Esophagus squamous epithelium (tissue), 5 donors: ENCODE results near the gene CAMK1D. TPM values are rescaled to one million over a fixed set of nuclear protein-coding genes. Genes with fewer than 3 reads are reported as not detected.

Source experiments
- DNase-seq: peaks from one replicate; lab custom pipeline; 2025; lab: John Stamatoyannopoulos, UW
- H3K27ac ChIP-seq, 4 donors: fragments of 200-600 bp; sonication (generic); one replicate each; pipeline ENCODE4 v1.5.1; 2016 to 2019; ENCODE audit warnings: mild to moderate bottlenecking in 1 of 4
- H3K27me3 ChIP-seq, 4 donors: fragments of 200-600 bp; sonication (generic); 1 replicate in 3 of 4; 2 replicates in 1 of 4; pipeline versions ENCODE4 v1.5.1 to v1.6.0; 2017 to 2021; ENCODE audit warnings: antibody characterized with exemption in 1 of 4
- H3K36me3 ChIP-seq, 3 donors: fragments of 200-600 bp; sonication (generic); one replicate each; pipeline ENCODE4 v1.5.1; 2016 to 2019
- H3K4me1 ChIP-seq, 3 donors: fragments of 200-600 bp; sonication (generic); one replicate each; pipeline ENCODE4 v1.5.1; 2017 to 2019
- H3K4me3 ChIP-seq, 4 donors: fragments of 200-600 bp; sonication (generic); 1 replicate in 3 of 4; 2 replicates in 1 of 4; pipeline ENCODE4 v1.5.1; 2016 to 2019; ENCODE audit warnings: mild to moderate bottlenecking in 2 of 4, moderate library complexity in 1 of 4
- H3K9me3 ChIP-seq, 3 donors: fragments of 200-600 bp; sonication (generic); one replicate each; pipeline ENCODE4 v1.5.1; 2016 to 2019
- POLR2A ChIP-seq, 4 donors: fragments of 450-650 bp; IDR thresholded peaks; one replicate each; pipeline ENCODE4 v1.6.1; 2017; ENCODE audit warnings: antibody characterized with exemption in 4 of 4, mild to moderate bottlenecking in 4 of 4, moderate library complexity in 3 of 4
- WGBS, 2 donors: methylation state at CpG; one replicate each; pipeline ENCODE4 v1.1.5; 2018; 5-methylcytosine and 5-hydroxymethylcytosine counted together
- intact Hi-C: fragments of 100-400 bp; cut with DNase I; formaldehyde crosslinking; loops from one replicate; pipeline ENCODE4 v1.15.0; 2022
- total RNA-seq, 4 donors: library from RNA; depleted of rRNA; stranded (reverse); fragments of >200 nt; gene quantifications; one replicate each; pipeline ENCODE4 v1.1.0, GENCODE V29; 2016
- TF ChIP-seq, protein P1 (sequence below), 6 experiments: fragments of 450-650 bp in 4 of 6; fragments of 200-600 bp in 2 of 6; sonication (generic) in 2 of 6; IDR thresholded peaks; one replicate each; pipeline ENCODE4 v1.5.1; 2016 to 2019; ENCODE audit warnings: antibody characterized with exemption in 6 of 6, mild to moderate bottlenecking in 4 of 6, moderate library complexity in 4 of 6
- donor health status: DM: yes; HTN: yes; CAD: no.

The CAMK1D gene
- total RNA-seq, 4 donors from 2014 or later, result 3.8 to 11.8 (median 9.9) TPM

DNA sequence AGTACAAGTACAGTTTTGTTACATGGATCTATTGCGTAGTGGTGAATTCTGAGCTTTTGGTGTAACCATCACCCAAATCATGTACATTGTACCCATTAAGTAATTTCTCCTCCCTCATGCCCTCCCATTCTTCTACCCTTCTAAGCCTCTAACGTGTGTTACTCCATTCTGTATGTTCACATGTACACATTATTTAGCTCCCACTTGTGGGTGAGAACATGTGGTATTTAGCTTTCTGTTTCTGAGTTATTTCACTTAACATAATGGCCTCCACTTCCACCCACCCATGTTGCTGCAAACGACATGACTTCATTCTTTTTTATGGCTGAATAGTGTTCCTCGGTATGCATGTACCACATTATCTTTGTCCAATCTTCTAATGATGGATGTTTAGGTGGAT lies 251.3 kb downstream of the CAMK1D start:
- Histone ChIP-seq H3K27me3 (no peaks in the 10 kb centered on the region), H3K4me1 (peaks cover 7 to 16% (median 8%) of the 10 kb centered on the region in 3 donors), H3K27ac (no peak overlapping the region), H3K9me3 (peaks cover 0 to 7% (median 0%) of the 10 kb centered on the region in 3 donors), H3K36me3 (no peaks in the 10 kb centered on the region), H3K4me3 (no peak overlapping the region)
- intact Hi-C loops, result no loop called here
- WGBS, 2 donors, result 74 to 83% methylated on average over 4 of the region's 4 CpGs
- no peak for DNase-seq
- TF ChIP-seq, protein P1, sequence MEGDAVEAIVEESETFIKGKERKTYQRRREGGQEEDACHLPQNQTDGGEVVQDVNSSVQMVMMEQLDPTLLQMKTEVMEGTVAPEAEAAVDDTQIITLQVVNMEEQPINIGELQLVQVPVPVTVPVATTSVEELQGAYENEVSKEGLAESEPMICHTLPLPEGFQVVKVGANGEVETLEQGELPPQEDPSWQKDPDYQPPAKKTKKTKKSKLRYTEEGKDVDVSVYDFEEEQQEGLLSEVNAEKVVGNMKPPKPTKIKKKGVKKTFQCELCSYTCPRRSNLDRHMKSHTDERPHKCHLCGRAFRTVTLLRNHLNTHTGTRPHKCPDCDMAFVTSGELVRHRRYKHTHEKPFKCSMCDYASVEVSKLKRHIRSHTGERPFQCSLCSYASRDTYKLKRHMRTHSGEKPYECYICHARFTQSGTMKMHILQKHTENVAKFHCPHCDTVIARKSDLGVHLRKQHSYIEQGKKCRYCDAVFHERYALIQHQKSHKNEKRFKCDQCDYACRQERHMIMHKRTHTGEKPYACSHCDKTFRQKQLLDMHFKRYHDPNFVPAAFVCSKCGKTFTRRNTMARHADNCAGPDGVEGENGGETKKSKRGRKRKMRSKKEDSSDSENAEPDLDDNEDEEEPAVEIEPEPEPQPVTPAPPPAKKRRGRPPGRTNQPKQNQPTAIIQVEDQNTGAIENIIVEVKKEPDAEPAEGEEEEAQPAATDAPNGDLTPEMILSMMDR (IDR thresholded peaks at IDR 0.05), result no peak
- TF ChIP-seq POLR2A (IDR thresholded peaks at IDR 0.05), result no peak

GRCh38 chr10:12602521-12602920 lies 253.2 kb downstream of the CAMK1D start:
- WGBS, 2 donors, result 81 to 82% methylated on average over 7 of the region's 7 CpGs
- Histone ChIP-seq H3K36me3 (no peaks in the 10 kb centered on the region), H3K9me3 (no peaks in the 10 kb centered on the region), H3K4me1 (peaks cover 13 to 29% (median 16%) of the 10 kb centered on the region in 3 donors), H3K27me3 (no peaks in the 10 kb centered on the region), H3K27ac (peak overlapping the region in 1 of 4 donors; percentile 53), H3K4me3 (no peak overlapping the region)
- intact Hi-C loops, result no loop called here
- DNase-seq, result no peak
- TF ChIP-seq POLR2A (IDR thresholded peaks at IDR 0.05), result no peak
- TF ChIP-seq, protein P1 (IDR thresholded peaks at IDR 0.05), result no peak

DNA sequence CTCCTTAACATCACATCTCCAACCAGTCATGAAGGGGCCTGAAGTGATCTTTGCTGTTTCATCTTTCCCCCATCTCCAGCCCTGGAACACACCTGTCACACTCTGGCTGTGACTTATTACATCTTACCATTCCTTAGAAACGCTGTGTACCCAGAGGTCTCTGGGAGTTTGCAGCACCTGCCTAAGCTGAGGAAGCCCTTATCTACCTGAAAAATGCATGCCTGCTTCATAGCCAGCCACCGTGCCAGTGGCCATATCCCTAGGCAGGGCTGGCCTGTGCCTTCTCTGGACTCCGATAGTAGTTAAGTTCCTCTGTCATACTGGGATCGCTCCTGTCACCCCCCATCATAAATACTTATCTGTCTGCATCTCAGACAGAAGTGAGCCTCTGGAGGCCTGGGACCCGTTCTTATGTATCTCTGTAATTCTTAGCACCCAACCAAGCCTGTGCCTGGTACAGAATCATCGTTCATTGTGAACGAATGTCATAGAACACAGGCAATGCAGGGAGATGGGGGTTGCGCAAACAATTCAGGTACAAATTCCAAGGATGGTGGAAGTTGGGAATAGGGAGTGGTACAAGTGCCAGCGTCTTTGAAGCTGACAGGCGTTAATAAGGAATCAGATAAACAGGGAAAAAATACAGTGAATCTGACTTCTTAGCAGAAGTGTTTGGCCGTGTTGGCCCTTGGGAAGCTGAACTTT lies 254.6 kb downstream of the CAMK1D start:
- Histone ChIP-seq H3K9me3 (no peaks in the 10 kb centered on the region), H3K4me3 (no peak overlapping the region), H3K27me3 (no peaks in the 10 kb centered on the region), H3K27ac (peak overlapping the region in 2 of 4 donors; percentile 25 to 53), H3K36me3 (no peaks in the 10 kb centered on the region), H3K4me1 (peaks cover 13 to 33% (median 16%) of the 10 kb centered on the region in 3 donors)
- 91 to 93% methylated on average over 11 of the region's 11 CpGs for WGBS, 2 donors
- no peak for DNase-seq
- intact Hi-C loops, result no loop called here
- TF ChIP-seq, protein P1 (IDR thresholded peaks at IDR 0.05), result no peak
- no peak for TF ChIP-seq POLR2A (IDR thresholded peaks at IDR 0.05)

- Histone ChIP-seq H3K9me3 (no peaks in the 10 kb centered on the region), H3K4me1 (peaks cover 13 to 34% (median 16%) of the 10 kb centered on the region in 3 donors), H3K4me3 (peak overlapping the region; percentile 17 to 61 (median 44)), H3K27ac (peak overlapping the region; percentile 78 to 89 (median 86)), H3K27me3 (no peaks in the 10 kb centered on the region), H3K36me3 (no peaks in the 10 kb centered on the region)
- WGBS, 2 donors, result 9 to 13% methylated on average over 6 to 7 of the region's 27 CpGs
- no peak for TF ChIP-seq POLR2A (IDR thresholded peaks at IDR 0.05)
- TF ChIP-seq, protein P1 (IDR thresholded peaks at IDR 0.05), result no peak
- peak; percentile 16 for DNase-seq
- intact Hi-C loops, result no loop called here
These were observed 256.4 kb downstream of the CAMK1D start for GRCh38 chr10:12605580-12606405.

GRCh38 chr10:12606461-12606860 lies 257.1 kb downstream of the CAMK1D start:
- intact Hi-C loops, result no loop called here
- Histone ChIP-seq H3K27ac (peak overlapping the region; percentile 78 to 89 (median 86)), H3K4me1 (peaks cover 13 to 34% (median 16%) of the 10 kb centered on the region in 3 donors), H3K4me3 (peak overlapping the region; percentile 17 to 61 (median 44)), H3K27me3 (no peaks in the 10 kb centered on the region), H3K36me3 (no peaks in the 10 kb centered on the region), H3K9me3 (no peaks in the 10 kb centered on the region)
- 46 to 72% methylated on average over 8 to 10 of the region's 12 CpGs for WGBS, 2 donors
- no peak for DNase-seq
- no peak for TF ChIP-seq POLR2A (IDR thresholded peaks at IDR 0.05)
- TF ChIP-seq, protein P1 (IDR thresholded peaks at IDR 0.05), result no peak
